DOHH2 (cell line): ENCODE measurements around the gene CDKN2C.

Source experiments
- H3F3A ChIP-seq: fragments of 200-600 bp; sonication (generic), shearing (Covaris generic); 2 replicates; pipeline ENCODE4 v1.6.0; 2016; ENCODE audit warnings: antibody characterized with exemption, mild to moderate bottlenecking; ENCODE audit not compliant: control insufficient read depth, insufficient read depth
- H3K27ac ChIP-seq: fragments of 200-600 bp; sonication (generic); 2 replicates; pipeline ENCODE4 v1.5.1; 2014; ENCODE audit warnings: low read depth, mild to moderate bottlenecking, low read length, moderate library complexity
- H3K27me3 ChIP-seq: fragments of 200-600 bp; sonication (generic); 2 replicates; pipeline ENCODE4 v1.6.1; 2014; ENCODE audit warnings: mild to moderate bottlenecking, low read length, mixed read lengths; ENCODE audit not compliant: control insufficient read depth
- H3K36me3 ChIP-seq: fragments of 200-600 bp; sonication (generic); 2 replicates; pipeline ENCODE4 v1.6.1; 2014; ENCODE audit warnings: mild to moderate bottlenecking, low read length, moderate library complexity, mixed read lengths; ENCODE audit not compliant: control insufficient read depth
- H3K4me1 ChIP-seq: fragments of 200-600 bp; sonication (generic); 2 replicates; pipeline ENCODE4 v1.6.1; 2014; ENCODE audit warnings: mild to moderate bottlenecking, low read length, mixed read lengths; ENCODE audit not compliant: control insufficient read depth
- H3K4me2 ChIP-seq: fragments of 200-600 bp; sonication (generic); 2 replicates; pipeline ENCODE4 v1.6.0; 2014; ENCODE audit warnings: mild to moderate bottlenecking, low read length, moderate library complexity
- H3K4me3 ChIP-seq: fragments of 200-600 bp; sonication (generic); 2 replicates; pipeline ENCODE4 v1.5.1; 2014; ENCODE audit warnings: mild to moderate bottlenecking, low read length, mixed read lengths
- H3K79me2 ChIP-seq: fragments of 200-600 bp; sonication (generic); 2 replicates; pipeline ENCODE4 v1.6.1; 2014; ENCODE audit warnings: mild to moderate bottlenecking, low read length, mixed read lengths; ENCODE audit not compliant: control insufficient read depth
- H3K9me2 ChIP-seq: fragments of 200-600 bp; sonication (generic); replicated peaks from 2 replicates; pipeline ENCODE4 v1.6.1; 2014; ENCODE audit warnings: mild to moderate bottlenecking, low read length, mixed read lengths; ENCODE audit not compliant: control insufficient read depth
- H3K9me3 ChIP-seq: fragments of 200-600 bp; sonication (generic); 2 replicates; pipeline ENCODE4 v1.6.1; 2014; ENCODE audit warnings: antibody characterized with exemption, low read length, mixed read lengths; ENCODE audit not compliant: control insufficient read depth, insufficient read depth
- H4K20me1 ChIP-seq: fragments of 200-600 bp; sonication (generic); 2 replicates; pipeline ENCODE4 v1.6.0; 2014; ENCODE audit warnings: low read depth, mild to moderate bottlenecking, antibody characterized with exemption, low read length, moderate library complexity; ENCODE audit not compliant: control insufficient read depth, insufficient read depth
- CTCF ChIP-seq: fragments of 200-600 bp; sonication (generic); IDR thresholded peaks from one replicate; pipeline ENCODE4 v1.5.1; 2014; ENCODE audit warnings: antibody characterized with exemption, mild to moderate bottlenecking, low read depth, low read length; ENCODE audit not compliant: poor library complexity, severe bottlenecking
- EZH2phosphoT487 ChIP-seq: fragments of 200-600 bp; sonication (generic); IDR thresholded peaks from 2 replicates; pipeline ENCODE4 v1.6.1; 2017; ENCODE audit warnings: borderline replicate concordance, mild to moderate bottlenecking, antibody characterized with exemption, low read length, moderate library complexity, mixed read lengths

CDKN2C gene

DNA sequence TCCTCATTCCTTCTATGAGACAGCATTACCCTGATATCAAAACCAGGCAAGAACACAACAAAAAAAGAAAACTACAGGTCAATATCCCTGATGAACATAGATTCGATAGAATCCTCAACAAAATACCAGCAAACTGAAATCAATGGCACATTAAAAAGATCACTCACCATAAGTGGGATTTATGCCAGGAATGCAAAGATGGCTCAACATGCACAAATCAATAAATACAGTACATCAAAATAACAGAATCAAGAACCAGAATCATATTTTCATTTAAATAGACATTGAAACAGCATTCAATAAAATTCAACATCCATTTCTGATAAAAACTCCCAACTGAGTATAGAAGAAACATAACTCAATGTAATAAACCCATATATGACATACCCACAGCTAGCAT is 46.5 kb upstream of the CDKN2C start:
- no peaks in the 10 kb centered on the region for H3K4me1 ChIP-seq
- H4K20me1 ChIP-seq, result no peaks in the 10 kb centered on the region
- H3K4me2 ChIP-seq, result no peak overlapping the region
- TF ChIP-seq EZH2phosphoT487, result no peak
- no peak for TF ChIP-seq CTCF
- H3K9me3 ChIP-seq, result peaks cover 39% of the 10 kb centered on the region
- no peak overlapping the region for H3K27ac ChIP-seq
- H3K36me3 ChIP-seq, result peaks cover 61% of the 10 kb centered on the region
- peaks cover 98% of the 10 kb centered on the region for H3K79me2 ChIP-seq
- H3K27me3 ChIP-seq, result no peaks in the 10 kb centered on the region
- H3K4me3 ChIP-seq, result no peak overlapping the region
- no peaks in the 10 kb centered on the region for H3F3A ChIP-seq
- H3K9me2 ChIP-seq, result no peaks in the 10 kb centered on the region

GRCh38 chr1:50929376-50929958 is 40.6 kb upstream of the CDKN2C start:
- Histone ChIP-seq H3K4me2 (no peak overlapping the region), H4K20me1 (peaks cover 7% of the 10 kb centered on the region; the same call in 1 of the 2 replicates), H3K79me2 (peaks cover 97% of the 10 kb centered on the region), H3K4me3 (no peak overlapping the region), H3K9me2 (no peaks in the 10 kb centered on the region), H3F3A (peaks cover 16% of the 10 kb centered on the region), H3K27ac (no peak overlapping the region), H3K9me3 (peaks cover 10% of the 10 kb centered on the region; the same call in 1 of the 2 replicates), H3K36me3 (peaks cover 30% of the 10 kb centered on the region), H3K4me1 (peaks cover 20% of the 10 kb centered on the region), H3K27me3 (no peaks in the 10 kb centered on the region)
- TF ChIP-seq CTCF (peak; percentile 55), EZH2phosphoT487 (no peak)

- Histone ChIP-seq H4K20me1 (peaks cover 7% of the 10 kb centered on the region; the same call in 1 of the 2 replicates), H3K27ac (no peak overlapping the region), H3K4me3 (no peak overlapping the region), H3K4me2 (no peak overlapping the region), H3K36me3 (peaks cover 28% of the 10 kb centered on the region), H3K9me2 (no peaks in the 10 kb centered on the region), H3F3A (peaks cover 19% of the 10 kb centered on the region), H3K27me3 (no peaks in the 10 kb centered on the region), H3K4me1 (peaks cover 20% of the 10 kb centered on the region), H3K9me3 (peaks cover 7% of the 10 kb centered on the region; the same call in 1 of the 2 replicates), H3K79me2 (peaks cover 97% of the 10 kb centered on the region)
- TF ChIP-seq EZH2phosphoT487 (no peak), CTCF (no peak)
Observed at GRCh38 chr1:50930193-50930592, 39.9 kb upstream of the CDKN2C start.
